ENCODE measurements around the gene DMD. TPM values are rescaled to one million over a fixed set of nuclear protein-coding genes. Genes with fewer than 3 reads are reported as not detected.

DMD gene
- polyA plus RNA-seq, 3 donors = 0.23 TPM; not detected in 2

- Histone ChIP-seq H3K9me3 (replicated peaks in 1 of 2; ENCODE audit: control insufficient read depth in 1 of 2, insufficient read depth in 1 of 2, low read length in 2 of 2) (no peaks in the 10 kb centered on the region), H3K27ac (ENCODE audit: low read depth in 1 of 2, low read length in 2 of 2) (no peak overlapping the region), H3K36me3 (replicated peaks in 1 of 2; ENCODE audit: control insufficient read depth in 1 of 2, insufficient read depth in 2 of 2, low read length in 2 of 2) (no peaks in the 10 kb centered on the region), H3K79me2 (ENCODE audit: insufficient read depth, low read length) (no peaks in the 10 kb centered on the region), H2AFZ (ENCODE audit: insufficient read depth, low read depth, low read length, poor library complexity, severe bottlenecking) (no peak overlapping the region), H3K4me1 (ENCODE audit: control insufficient read depth in 1 of 2, insufficient read depth in 2 of 2, low read length in 2 of 2) (no peaks in the 10 kb centered on the region), H3K27me3 (ENCODE audit: control insufficient read depth in 2 of 2, insufficient read depth in 2 of 2, low read length in 2 of 2) (no peaks in the 10 kb centered on the region), H3K4me3 (replicated peaks in 1 of 3; ENCODE audit: low read depth in 2 of 3, low read length in 3 of 3) (no peak overlapping the region), H3K9ac (ENCODE audit: insufficient read depth, low read length, poor library complexity, severe bottlenecking) (no peak overlapping the region), H3K4me2 (replicated peaks; ENCODE audit: extremely low read depth, low read length, poor library complexity, severe bottlenecking) (no peak overlapping the region), H4K20me1 (ENCODE audit: insufficient read depth, low read length) (no peaks in the 10 kb centered on the region)
- H3K27me3 Mint-ChIP-seq (ENCODE audit: low read depth in 3 of 3) = no peaks in the 10 kb centered on the region
- H3K9me3 Mint-ChIP-seq = peaks cover 0 to 2% (median 0%) of the 10 kb centered on the region in 7 donors
- no peaks in the 10 kb centered on the region for H3K36me3 Mint-ChIP-seq
- H3K4me1 Mint-ChIP-seq = no peaks in the 10 kb centered on the region
- DNase-seq = no peak
- intact Hi-C loops (cut with micrococcal nuclease) = no loop called here
- no peak overlapping the region for H3K4me3 Mint-ChIP-seq
- H3K27ac Mint-ChIP-seq = no peak overlapping the region
- TF ChIP-seq, protein P1, sequence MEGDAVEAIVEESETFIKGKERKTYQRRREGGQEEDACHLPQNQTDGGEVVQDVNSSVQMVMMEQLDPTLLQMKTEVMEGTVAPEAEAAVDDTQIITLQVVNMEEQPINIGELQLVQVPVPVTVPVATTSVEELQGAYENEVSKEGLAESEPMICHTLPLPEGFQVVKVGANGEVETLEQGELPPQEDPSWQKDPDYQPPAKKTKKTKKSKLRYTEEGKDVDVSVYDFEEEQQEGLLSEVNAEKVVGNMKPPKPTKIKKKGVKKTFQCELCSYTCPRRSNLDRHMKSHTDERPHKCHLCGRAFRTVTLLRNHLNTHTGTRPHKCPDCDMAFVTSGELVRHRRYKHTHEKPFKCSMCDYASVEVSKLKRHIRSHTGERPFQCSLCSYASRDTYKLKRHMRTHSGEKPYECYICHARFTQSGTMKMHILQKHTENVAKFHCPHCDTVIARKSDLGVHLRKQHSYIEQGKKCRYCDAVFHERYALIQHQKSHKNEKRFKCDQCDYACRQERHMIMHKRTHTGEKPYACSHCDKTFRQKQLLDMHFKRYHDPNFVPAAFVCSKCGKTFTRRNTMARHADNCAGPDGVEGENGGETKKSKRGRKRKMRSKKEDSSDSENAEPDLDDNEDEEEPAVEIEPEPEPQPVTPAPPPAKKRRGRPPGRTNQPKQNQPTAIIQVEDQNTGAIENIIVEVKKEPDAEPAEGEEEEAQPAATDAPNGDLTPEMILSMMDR (IDR thresholded peaks at IDR 0.05) = no peak
Measured at GRCh38 chrX:32139476-32139875, 1071.9 kb downstream of the DMD start.

- no peak overlapping the region for H3K4me2 ChIP-seq (replicated peaks; ENCODE audit: extremely low read depth, low read length, poor library complexity, severe bottlenecking)
- no peak for DNase-seq
- H3K79me2 ChIP-seq (ENCODE audit: insufficient read depth, low read length) = no peaks in the 10 kb centered on the region
- Mint-ChIP-seq H3K4me1 (no peaks in the 10 kb centered on the region), H3K9me3 (peaks cover 0 to 5% (median 1%) of the 10 kb centered on the region in 7 donors), H3K27me3 (ENCODE audit: low read depth in 3 of 3) (no peaks in the 10 kb centered on the region), H3K27ac (no peak overlapping the region), H3K4me3 (no peak overlapping the region), H3K36me3 (no peaks in the 10 kb centered on the region)
- no peaks in the 10 kb centered on the region for H3K4me1 ChIP-seq (ENCODE audit: control insufficient read depth in 1 of 2, insufficient read depth in 2 of 2, low read length in 2 of 2)
- H2AFZ ChIP-seq (ENCODE audit: insufficient read depth, low read depth, low read length, poor library complexity, severe bottlenecking) = no peak overlapping the region
- intact Hi-C loops (cut with micrococcal nuclease) = no loop called here
- no CpG with 5 or more reads among the region's 2 CpGs for WGBS (ENCODE audit: insufficient coverage)
- no peaks in the 10 kb centered on the region for H3K27me3 ChIP-seq (ENCODE audit: control insufficient read depth in 2 of 2, insufficient read depth in 2 of 2, low read length in 2 of 2)
- H3K4me3 ChIP-seq (replicated peaks in 1 of 3; ENCODE audit: low read depth in 2 of 3, low read length in 3 of 3) = no peak overlapping the region
- TF ChIP-seq, protein P1 (IDR thresholded peaks at IDR 0.05) = no peak
- H3K9ac ChIP-seq (ENCODE audit: insufficient read depth, low read length, poor library complexity, severe bottlenecking) = no peak overlapping the region
- H3K36me3 ChIP-seq (replicated peaks in 1 of 2; ENCODE audit: control insufficient read depth in 1 of 2, insufficient read depth in 2 of 2, low read length in 2 of 2) = no peaks in the 10 kb centered on the region
- H3K9me3 ChIP-seq (replicated peaks in 1 of 2; ENCODE audit: control insufficient read depth in 1 of 2, insufficient read depth in 1 of 2, low read length in 2 of 2) = no peaks in the 10 kb centered on the region
- no peaks in the 10 kb centered on the region for H4K20me1 ChIP-seq (ENCODE audit: insufficient read depth, low read length)
- no peak overlapping the region for H3K27ac ChIP-seq (ENCODE audit: low read depth in 1 of 2, low read length in 2 of 2)
Measured at GRCh38 chrX:32137525-32137924, 1073.8 kb downstream of the DMD start.

All from CD14-positive monocyte (primary cell).